ENCODE data around the gene TLX1. TPM values are rescaled to one million over a fixed set of nuclear protein-coding genes. Genes with fewer than 3 reads are reported as not detected.

The TLX1 gene
- total and polyA plus RNA-seq, 12 donors = 0.03 to 0.74 (median 0.27) TPM; not detected in 9

DNA sequence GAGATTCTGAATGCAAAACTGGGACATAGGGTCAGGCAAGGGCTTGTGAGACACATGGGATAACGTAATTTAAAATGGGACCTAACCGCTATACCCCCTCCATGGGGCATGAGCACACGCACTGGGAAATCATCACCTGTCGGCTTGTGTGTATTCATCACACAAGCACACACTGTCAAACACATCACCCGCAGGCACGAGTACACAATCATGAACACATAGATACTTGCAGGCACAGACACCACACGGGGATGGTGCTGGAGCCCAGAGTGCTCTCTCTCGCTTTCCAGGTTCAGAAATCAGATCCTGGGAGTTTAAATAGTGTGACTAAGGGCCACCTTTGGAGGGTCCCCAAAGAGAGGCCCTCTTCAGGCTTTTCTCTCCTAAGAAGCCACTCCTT, 19.6 kb upstream of the TLX1 start:
- no peak for DNase-seq
- H3K4me1 ChIP-seq = no peaks in the 10 kb centered on the region
- no peaks in the 10 kb centered on the region for H3K9me3 ChIP-seq
- no peak overlapping the region for H3K4me3 ChIP-seq
- intact Hi-C loops (cut with DNase I) = no loop called here
- ATAC-seq = no peak
- H3K27me3 ChIP-seq = peaks cover 0 to 79% (median 61%) of the 10 kb centered on the region in 7 donors
- H3K36me3 ChIP-seq = no peaks in the 10 kb centered on the region
- TF ChIP-seq CTCF (IDR thresholded peaks at IDR 0.05) = no peak
- 85 to 86% methylated on average over 8 of the region's 8 CpGs for WGBS, 2 donors
- no peak overlapping the region for H3K27ac ChIP-seq

- no peak for ATAC-seq
- Histone ChIP-seq H3K27me3 (peaks cover 0 to 86% (median 66%) of the 10 kb centered on the region in 7 donors), H3K27ac (no peak overlapping the region), H3K36me3 (no peaks in the 10 kb centered on the region), H3K4me3 (no peak overlapping the region), H3K9me3 (no peaks in the 10 kb centered on the region), H3K4me1 (no peaks in the 10 kb centered on the region)
- WGBS, 2 donors = 21% methylated on average over 12 of the region's 12 CpGs
- TF ChIP-seq CTCF (IDR thresholded peaks at IDR 0.05) = no peak
- DNase-seq = no peak
- intact Hi-C loops (cut with DNase I) = no loop called here
These were observed 18.1 kb upstream of the TLX1 start for GRCh38 chr10:101112799-101113594.

DNA sequence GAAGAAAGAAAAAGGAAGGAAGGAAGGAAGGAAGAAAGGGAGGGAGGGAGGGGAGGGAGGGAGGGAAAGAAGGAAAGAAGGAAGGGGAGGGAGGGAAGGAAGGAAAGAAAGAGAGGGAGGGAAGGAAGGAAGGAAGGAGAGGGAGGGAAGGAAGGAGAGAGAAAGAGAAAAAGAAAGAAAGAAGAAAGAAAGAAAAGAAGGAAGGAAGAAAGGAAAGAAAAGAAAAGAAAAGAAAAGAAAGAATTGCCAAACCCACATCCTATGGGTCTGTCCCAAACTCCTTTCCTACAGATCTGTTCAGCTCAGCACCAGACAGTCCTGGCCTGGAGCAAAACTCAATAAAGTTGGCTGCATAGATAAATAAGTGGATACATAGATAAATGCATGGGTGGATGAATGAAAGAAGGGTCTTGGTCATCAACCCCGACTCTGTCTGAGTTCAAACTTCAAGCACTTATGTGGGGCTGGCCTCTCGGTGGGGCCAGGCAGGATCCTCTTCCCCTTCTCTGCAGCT, 17.2 kb upstream of the TLX1 start:
- no peak overlapping the region for H3K4me3 ChIP-seq
- ATAC-seq (no peak), DNase-seq (no peak)
- peaks cover 0 to 84% (median 63%) of the 10 kb centered on the region in 7 donors for H3K27me3 ChIP-seq
- H3K9me3 ChIP-seq = no peaks in the 10 kb centered on the region
- TF ChIP-seq CTCF (IDR thresholded peaks at IDR 0.05) = no peak
- H3K36me3 ChIP-seq = no peaks in the 10 kb centered on the region
- no peaks in the 10 kb centered on the region for H3K4me1 ChIP-seq
- no peak overlapping the region for H3K27ac ChIP-seq
- WGBS, 2 donors = 69 to 74% methylated on average over 2 of the region's 2 CpGs
- intact Hi-C loops (cut with DNase I) = no loop called here

- ATAC-seq = no peak
- no peak for TF ChIP-seq CTCF (IDR thresholded peaks at IDR 0.05)
- WGBS, 2 donors = 34 to 48% methylated on average over 2 of the region's 2 CpGs
- intact Hi-C loops (cut with DNase I) = no loop called here
- no peaks in the 10 kb centered on the region for H3K36me3 ChIP-seq
- no peaks in the 10 kb centered on the region for H3K9me3 ChIP-seq
- no peak overlapping the region for H3K4me3 ChIP-seq
- no peak overlapping the region for H3K27ac ChIP-seq
- no peak for DNase-seq
- peaks cover 0 to 86% (median 70%) of the 10 kb centered on the region in 7 donors for H3K27me3 ChIP-seq
- no peaks in the 10 kb centered on the region for H3K4me1 ChIP-seq
These were observed 16.5 kb upstream of the TLX1 start for GRCh38 chr10:101114646-101115045.

Measured in heart right ventricle (tissue), 16 donors.